Adrenal gland (tissue), 5 donors: ENCODE data around the gene KRTAP10-10.

ENCODE experiments used
- POLR2A ChIP-seq, 2 donors: fragments of 450-650 bp; IDR thresholded peaks; one replicate each; pipeline ENCODE4 v1.6.1; 2017; ENCODE audit warnings: antibody characterized with exemption in 2 of 2, mild to moderate bottlenecking in 2 of 2, moderate library complexity in 1 of 2
- TF ChIP-seq, protein P1 (sequence below), 6 experiments: fragments of 450-650 bp in 4 of 6; fragments of 200-600 bp in 2 of 6; sonication (generic) in 1 of 6; IDR thresholded peaks; 1 replicate in 5 of 6; 2 replicates in 1 of 6; pipeline versions ENCODE4 v1.5.1 to v1.8.0; 2016 to 2021; ENCODE audit warnings: antibody characterized with exemption in 6 of 6, mild to moderate bottlenecking in 2 of 6, moderate library complexity in 1 of 6
- donor health status: DM: no; HTN: no; CAD: no.

DNA sequence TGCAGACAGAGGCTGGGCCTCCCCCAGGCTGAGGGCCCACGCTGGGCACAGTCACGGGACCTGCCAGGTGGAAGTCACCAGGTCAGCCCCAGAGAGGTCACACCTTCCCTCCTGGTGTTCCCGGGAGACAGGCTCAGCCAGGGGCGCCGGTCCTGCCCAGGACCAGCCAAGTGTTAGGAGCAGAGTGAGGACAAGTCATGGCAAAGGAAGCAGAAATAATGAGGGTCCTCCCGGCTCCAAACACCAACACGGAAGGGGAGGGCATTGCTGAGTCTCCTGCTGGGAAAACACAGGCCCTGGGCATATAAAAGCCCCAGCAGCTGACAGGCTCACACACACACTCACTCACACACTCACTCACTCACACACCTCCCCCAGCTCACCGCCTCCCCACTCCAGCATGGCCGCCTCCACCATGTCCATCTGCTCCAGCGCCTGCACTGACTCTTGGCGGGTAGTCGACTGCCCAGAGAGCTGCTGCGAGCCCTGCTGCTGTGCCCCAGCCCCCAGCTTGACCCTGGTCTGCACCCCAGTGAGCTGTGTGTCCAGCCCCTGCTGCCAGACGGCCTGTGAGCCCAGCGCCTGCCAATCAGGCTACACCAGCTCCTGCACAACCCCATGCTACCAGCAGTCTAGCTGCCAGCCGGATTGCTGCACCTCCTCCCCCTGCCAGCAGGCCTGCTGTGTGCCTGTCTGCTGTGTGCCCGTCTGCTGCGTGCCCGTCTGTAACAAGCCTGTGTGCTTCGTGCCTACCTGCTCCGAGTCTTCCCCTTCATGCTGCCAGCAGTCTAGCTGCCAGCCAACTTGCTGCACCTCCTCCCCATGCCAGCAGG lies at the start of gene KRTAP10-10:
- TF ChIP-seq, protein P1, sequence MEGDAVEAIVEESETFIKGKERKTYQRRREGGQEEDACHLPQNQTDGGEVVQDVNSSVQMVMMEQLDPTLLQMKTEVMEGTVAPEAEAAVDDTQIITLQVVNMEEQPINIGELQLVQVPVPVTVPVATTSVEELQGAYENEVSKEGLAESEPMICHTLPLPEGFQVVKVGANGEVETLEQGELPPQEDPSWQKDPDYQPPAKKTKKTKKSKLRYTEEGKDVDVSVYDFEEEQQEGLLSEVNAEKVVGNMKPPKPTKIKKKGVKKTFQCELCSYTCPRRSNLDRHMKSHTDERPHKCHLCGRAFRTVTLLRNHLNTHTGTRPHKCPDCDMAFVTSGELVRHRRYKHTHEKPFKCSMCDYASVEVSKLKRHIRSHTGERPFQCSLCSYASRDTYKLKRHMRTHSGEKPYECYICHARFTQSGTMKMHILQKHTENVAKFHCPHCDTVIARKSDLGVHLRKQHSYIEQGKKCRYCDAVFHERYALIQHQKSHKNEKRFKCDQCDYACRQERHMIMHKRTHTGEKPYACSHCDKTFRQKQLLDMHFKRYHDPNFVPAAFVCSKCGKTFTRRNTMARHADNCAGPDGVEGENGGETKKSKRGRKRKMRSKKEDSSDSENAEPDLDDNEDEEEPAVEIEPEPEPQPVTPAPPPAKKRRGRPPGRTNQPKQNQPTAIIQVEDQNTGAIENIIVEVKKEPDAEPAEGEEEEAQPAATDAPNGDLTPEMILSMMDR (IDR thresholded peaks at IDR 0.05), result no peak
- TF ChIP-seq POLR2A (IDR thresholded peaks at IDR 0.05), result no peak
